Colon (tissue), 2 donors: ENCODE measurements around the gene NPAS3.

ENCODE experiments used
- FAIRE-seq: peaks from 2 replicates; lab custom pipeline; 2012; peaks lifted over from hg19 to GRCh38; lab: Jason Lieb, UNC
- donor health status: control.
- donor health status: control.

The NPAS3 gene

DNA sequence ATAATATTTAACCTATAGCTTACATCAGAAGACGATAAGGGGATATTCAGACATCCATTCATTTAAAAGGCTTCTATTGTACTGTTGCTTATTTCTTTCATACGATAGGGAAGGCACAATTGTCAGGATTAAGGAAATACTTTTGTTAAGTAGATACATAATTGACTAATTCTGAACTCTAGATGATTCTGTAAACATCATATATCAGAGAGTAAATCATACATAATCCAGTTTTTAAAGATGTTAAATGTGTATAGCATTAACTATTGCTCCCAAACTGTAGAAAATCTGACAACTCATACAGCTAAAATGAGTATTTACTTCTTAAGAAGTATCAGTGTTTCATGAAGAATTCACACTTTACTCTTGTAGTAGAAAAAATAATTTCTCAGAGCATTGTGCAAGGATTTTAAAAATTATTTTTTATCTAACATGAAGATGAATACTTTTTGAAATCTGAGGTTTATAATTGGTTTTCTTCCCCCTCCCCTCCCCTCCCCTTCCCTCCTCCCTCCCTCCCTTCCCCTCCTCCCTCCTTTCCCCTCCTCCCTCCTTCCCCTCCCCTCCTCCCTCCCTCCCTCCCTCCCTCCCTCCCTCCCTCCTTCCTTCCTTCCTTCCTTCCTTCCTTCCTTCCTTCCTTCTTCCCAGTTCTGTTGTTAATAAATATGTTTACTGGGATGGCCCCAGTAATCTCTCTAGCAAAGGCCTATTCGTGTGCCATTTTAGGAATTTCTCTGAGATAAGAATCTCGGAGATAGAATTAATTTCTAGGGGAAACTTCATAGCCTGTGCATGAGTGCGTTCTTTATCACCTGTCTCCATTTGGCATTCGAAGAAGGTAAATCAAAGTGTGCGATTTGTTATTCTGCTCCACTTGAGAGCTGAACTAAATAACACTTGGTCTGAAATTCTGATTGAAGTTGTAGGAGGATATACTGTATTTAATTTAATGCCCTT is 2.3 kb downstream of the NPAS3 start:
- FAIRE-seq = no peak

DNA sequence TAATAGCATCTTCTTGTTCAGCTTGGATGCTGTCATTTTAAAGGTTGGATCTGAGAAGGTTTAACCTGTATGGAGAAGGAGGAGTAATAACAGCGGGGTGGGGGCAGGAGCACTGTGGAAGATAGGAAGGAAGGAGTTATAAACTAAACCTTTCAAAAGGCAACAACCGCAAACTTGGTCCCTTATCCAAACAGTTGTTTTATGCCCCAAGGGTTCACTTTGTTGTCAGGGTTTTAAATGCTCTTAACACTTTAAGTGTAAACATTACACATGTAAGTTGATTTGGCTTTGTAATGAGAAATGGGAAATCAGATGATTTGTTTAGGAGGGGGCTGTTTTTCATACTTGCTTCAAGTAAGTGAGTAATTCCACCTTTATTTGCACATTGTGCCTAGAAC is 3.0 kb downstream of the NPAS3 start:
- no peak for FAIRE-seq

DNA sequence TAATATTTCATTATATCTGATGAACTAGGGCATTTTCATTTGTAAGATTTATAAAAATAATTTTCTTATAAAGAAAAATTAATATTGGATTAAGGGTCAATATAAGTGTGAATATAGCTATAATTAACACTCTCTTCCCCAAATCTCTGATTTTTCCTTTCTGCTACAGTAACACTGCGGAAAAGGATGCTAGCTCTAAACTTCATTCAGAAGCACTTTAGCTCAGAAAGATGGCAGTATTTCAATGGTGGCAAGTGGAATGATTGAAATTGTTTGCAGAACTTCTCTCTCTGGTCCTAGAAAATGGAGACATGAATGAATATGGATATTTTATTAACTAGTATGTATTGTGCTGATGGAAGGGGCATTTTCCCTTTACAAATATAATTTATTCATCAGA is 8.4 kb downstream of the NPAS3 start:
- no peak for FAIRE-seq

DNA sequence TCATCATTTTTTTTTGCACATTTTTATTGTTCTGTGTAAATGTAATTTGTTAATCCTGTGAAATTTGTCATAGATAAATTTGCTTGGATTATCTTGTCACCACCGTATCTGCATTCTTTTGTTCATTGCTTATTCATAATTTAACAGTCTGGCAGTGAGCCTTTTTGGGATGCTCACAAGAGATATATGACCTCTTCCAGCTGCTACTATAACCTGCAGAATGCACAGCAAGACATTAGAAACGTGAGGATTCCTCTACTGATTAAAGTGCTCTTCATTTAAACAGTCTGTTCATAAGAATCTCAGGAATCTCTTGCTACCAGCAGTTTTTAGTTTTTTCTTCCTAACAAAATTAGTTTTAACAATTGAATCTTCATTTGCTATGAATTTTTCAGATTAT is 9.1 kb downstream of the NPAS3 start:
- no peak for FAIRE-seq

DNA sequence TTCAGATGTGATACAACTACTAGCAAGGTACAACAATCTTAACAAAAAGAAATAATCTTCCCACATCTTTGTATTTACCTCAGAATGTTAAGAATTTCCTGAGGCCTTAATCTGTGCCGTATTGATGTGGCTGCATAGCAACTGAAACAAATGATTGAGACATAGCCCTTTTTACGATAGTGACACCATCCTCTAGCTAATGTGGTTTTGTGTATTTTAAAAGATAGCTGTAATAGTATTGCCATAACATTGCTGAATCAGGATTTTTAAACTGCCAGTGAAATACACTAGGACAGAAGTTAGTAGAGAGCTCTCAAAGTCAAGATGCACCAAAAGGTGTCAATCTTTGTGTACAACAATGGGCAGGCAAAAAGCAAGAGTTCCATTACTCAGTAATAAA is 11.9 kb downstream of the NPAS3 start:
- FAIRE-seq = no peak

DNA sequence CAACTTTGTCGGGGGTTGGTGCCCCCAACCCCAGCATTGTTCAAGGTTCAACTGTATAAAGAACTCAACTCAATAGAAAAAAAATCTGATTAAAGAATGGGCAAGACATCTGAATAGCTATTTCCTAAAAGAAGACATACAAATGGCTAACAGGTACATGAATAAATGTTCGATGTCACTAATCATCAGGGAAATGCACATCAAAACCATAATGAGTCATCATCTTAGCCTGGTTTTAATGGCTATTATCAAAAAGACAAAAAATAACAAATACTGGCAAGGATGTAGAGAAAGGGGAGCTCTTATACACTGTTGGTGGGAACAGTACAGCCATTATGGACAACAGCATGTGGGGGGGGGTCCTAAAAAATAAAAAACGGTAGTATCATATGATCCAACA is 28.7 kb downstream of the NPAS3 start:
- no peak for FAIRE-seq

DNA sequence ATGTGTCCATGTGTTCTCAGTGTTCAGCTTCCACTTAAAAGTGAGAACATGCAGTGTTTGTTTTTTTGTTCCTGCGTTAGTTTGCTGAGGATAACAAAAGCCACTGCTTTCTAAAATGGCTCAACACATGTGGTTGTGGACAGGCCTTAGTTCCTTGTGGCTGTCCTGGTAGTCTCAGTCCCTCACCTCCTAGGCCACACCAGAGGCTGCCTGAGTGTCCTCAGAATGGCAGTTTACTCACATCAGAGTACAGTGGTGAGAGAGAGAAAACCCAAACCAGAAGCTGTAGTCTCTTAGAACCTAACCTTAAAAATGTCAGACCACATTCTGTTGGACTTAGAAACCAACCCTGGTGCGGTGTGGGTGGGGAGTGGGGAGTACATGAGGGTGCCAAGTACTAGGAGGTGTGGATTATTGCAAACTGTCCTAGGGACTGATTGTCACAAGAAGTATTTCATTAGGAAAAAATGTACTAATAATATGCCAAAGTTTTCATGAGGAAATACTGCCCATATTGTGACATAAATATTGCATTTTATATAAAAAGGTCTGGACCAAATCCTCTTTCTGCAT is 30.4 kb downstream of the NPAS3 start:
- FAIRE-seq = no peak

DNA sequence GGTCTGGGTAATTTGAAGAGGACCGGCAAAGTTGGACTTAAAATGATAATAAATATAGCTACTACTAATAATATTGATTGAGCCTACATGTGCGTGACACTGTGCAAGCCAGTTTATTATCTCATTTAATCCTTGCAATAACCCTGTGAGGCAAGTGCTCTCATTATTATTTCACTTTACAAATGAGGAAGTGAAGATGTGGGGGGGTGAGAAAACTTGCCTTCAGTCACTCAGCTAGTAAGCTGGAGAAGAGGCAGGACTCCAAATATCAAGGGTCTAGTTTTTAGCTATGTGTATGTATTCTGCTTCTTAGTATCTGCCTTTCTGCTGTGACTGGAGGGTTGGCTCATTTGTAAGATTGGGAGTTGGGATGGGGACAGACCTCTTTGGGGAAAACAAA is 39.2 kb downstream of the NPAS3 start:
- FAIRE-seq = no peak

DNA sequence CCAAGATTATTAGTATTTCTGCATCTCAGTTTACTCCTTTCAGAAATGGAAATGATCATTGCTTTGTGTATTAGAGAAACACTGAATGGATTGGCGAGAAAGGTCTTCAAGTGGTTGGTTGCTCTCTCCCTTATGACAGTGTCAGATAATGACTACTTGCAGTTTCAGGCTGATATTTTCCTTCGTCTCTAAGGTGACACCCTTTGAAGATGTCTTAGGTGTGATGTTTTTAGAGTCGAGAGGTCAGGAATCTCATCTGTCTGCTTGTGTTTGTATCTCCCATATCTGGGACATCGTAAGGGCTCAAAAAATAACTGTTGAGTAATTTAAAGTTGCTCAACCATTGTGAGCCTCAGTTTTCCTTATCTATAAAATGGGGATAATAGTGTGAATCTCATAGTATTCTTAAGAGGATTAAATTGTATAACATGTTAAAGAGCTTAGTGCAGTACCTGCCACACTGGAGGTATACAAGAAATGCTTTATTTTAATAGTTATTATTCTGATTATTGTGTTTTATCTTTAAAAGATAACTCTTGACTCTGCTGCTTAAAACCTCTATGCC is 40.1 kb downstream of the NPAS3 start:
- no peak for FAIRE-seq

DNA sequence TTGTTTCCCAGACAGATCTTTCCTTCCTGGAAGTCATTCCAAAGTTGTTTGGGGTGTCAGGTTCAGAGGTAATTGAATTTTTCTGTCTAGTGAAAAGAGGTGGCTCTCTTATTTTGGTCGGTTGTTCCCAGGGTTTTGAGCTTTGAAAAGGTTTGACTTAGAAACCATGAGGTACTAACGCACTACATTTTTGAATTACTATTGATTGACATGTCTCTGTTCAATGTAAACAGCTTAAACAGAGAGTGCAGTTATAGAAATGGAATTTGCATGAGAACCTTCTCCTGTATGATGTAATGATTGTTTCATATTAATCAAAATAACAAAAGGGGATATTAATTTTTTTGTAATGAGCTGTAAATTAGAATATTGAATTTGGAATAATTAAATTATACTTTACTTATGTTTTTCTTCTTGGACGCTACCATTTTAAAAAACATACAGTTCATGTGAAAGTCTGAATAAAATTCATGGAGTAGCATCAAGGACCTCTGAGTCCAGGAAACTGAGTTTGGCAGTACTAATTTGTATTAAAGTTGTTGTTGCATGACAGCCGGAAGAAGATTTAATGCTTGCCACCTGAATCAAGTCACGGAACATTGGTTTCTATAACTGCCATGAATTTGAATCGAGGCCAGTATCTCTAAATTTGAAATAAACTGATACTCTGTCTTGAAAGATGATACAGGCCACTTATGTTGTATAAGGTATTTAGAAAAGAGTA is 41.7 kb downstream of the NPAS3 start:
- no peak for FAIRE-seq

DNA sequence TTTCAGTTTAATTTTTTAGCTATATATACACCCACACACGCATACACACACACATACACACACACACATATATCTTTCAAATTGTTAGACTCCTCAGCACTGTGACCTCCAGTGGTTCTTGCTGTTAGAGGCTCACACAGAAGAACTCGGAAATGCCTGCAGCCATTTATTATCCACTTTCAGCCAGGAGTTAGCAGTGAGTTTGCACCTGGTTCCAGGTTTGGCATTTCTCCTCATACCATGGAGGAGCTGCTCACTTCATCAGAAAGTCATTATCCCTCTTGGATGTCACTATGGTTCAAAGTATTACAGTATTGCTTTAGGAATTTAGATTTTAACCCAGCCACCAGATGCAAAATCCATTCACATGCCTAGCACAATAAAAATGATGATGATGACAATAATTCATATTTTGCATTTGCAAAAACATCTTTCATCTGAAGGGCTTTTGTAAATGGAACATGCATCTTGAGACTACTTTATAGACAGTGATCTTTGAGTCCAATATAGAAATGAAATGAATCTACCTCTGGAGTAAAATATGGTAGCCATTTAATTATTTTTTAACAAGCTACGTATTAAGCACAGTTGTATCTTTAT is 42.3 kb downstream of the NPAS3 start:
- FAIRE-seq = no peak

DNA sequence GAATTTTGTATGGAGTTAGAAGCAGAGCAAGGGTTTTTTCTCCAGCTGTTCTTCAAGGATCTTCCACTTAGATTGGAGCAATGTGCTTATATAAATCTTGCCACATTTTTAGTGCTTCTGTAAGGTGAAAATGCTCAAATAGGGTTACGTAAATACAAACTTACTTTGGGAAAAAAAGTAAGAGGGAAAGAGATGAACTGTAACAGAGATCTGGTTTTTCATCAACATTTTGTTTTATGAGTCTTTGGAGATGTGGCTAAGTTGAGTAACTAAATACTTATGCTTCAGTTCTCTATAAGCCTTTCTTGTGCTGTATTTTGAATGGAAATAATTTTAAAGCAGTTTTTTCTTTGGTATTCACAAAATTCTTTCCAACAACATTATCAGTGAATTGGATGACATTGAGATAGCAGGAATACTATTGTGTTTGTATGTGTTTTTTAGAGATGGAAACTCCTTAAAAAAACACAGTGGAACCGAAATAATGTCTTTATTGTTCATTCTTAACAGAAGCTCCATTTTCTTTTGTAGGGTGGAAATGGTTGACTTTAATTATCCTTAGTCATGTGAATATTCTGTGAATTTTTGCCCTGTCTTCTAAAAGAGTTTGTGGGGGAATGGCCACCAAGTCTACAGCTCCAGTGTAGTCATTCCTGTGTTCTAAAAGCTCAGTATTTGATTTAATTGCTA is 45.7 kb downstream of the NPAS3 start:
- FAIRE-seq = no peak

DNA sequence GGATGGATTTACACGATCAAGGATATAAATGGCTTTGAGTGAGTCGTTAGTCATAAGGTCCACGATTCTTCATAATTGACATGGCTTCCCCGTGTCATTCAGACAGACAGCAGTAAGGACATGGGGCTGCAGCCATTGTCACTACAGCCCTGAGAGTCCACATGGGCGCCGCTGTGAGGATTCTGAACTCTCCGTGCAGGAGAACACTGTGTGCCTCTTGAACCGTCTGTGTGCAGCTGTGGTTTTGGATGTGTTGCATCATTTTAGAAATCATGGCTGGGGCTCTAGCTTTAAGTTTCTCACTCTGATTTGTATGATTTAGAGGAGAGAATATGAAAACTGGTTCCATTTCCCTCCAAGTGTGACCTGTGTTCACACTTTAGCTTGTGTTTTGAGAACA is 47.2 kb downstream of the NPAS3 start:
- FAIRE-seq = no peak

DNA sequence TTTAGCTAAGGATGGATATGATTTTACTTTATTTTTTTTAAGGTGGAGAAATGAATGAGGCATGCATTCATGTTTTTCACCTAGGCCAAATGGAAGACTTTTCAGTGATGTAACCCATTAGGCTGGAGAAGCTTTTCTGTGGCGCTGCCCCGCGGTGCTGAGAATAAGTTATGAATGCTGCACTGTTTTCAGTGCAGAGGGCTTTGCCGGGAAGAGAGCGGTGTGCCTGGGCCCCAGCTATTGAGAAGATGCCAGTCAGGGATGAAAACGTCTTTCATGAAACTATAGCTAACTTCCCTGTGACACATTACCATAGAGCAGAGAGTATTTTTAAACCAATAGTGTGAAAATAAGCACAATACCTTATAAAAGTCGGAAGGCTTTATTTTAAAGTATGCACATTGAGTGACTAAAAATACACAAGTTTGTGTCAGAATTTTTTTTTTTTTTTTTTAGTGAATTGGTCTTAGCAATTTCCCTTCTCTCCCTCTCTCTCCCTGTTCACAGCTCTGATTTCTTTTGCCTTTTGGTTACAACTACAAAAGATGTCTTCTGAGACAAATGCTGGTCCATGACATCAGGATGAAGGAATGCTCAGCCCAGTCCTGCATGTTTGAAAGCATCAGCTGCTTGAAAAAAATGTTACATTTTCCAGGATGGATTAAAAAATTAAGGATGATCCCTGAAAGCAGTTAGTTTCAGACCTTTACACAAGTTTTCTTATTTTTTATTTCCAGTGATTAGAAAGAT is 48.3 kb downstream of the NPAS3 start:
- no peak for FAIRE-seq

DNA sequence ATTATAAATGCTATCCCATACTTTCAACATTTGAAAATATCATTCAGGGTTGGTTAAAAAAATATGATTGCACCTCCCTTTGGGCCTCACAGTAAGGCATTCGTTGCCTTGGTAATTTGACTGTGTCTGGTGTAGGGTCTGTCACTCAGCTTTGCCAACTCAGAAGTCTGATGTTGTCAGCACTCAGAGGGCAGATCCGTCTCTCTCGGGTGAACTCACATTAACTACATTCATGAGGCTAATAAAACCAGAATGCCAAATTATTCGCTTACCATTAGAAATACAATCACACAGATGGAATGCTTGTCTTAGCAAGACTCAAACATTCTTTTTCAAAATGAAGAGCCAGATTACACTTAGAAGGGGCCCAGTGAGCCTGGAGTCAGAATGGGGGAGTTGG is 53.0 kb downstream of the NPAS3 start:
- no peak for FAIRE-seq

DNA sequence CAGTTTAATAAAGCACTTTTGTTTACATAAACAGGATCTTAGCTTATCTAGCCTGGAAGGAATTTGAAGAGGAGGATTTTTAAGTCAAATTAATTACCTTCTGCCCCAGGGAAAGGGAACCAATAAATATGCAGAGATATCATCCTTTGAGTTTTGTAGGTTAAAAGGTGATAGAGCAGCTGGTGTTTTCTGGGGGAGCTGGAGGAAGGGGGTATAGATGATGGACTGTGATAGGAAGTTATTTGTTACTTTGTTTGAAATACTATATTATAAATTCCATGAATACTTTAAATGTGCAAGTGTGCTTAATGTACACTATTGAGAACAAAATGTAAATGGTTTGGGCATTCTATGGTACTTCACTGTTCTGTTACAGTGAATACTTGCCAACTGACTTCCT is 55.2 kb downstream of the NPAS3 start:
- FAIRE-seq = no peak

DNA sequence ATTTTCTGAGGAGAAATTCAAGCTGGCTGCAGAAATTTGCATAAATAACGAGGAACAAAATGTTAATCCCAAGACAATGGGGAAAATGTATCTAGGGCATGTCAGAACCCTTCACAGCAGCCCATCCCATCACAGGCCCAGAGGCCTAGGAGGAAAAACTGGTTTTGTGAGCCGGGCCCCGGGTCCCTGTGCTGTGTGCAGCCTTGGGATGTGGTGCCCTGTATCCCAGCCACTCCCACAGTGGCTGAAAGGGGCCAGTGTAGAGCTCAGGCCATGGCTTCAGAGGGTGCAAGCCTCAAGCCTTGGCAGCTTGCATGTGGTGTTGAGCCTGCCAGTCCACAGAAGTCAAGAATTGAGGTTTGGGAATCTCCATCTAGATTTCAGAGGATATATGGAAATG is 57.7 kb downstream of the NPAS3 start:
- FAIRE-seq = no peak

DNA sequence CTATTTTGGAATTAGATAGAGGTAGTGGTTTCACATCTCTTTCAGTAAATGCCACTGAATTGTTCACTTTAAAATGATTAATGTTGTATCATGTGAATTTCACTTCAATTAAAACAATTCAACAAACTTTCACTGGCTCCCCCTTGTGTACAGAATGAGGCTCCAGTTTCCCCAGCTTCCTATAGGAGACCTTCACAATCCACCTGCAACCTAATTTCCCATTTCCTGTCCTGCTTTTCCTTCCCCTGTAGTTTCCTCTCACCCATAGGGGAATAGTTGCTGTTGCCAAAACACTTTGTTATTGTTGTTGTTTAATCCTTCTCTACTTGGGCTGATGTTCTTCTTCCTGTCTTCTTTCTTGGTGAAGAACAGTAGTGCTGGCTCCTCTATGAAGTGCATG is 59.8 kb downstream of the NPAS3 start:
- no peak for FAIRE-seq

DNA sequence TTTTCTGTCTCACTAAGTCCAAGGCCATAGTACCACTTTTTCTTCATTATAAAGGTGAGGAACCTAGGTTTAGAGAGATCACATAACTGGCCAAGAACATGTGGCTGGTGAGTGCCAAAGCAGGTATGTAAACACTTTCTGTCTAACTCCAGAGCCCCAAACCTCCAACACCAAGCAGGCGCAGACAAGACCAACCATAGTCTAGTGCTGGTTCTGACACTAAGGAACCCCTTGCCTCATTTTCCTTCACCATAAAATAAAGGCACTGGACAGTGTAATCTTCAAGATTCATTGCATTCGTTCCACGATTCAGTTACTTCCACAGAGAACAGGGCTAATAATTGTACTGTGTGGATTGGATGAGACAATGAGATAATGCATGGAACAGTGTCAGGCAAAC is 71.0 kb downstream of the NPAS3 start:
- no peak for FAIRE-seq

DNA sequence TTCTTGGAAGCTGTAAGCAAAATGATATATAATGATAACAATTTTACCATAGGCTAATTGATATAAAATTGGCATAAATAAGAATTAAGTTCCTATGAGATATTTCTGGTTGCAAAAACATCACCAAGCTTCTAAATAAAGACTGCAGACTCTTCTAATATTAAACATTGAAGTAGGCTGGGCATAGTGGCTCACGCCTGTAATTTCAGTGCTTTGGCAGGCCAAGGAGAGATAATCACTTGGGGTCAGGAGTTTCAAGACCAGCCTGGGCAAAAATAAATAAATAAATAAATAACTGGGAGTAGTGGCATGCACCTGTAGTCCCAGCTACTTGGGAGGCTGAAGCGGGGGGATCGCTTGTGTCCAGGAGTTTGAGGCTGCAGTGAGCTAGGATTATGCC is 71.8 kb downstream of the NPAS3 start:
- no peak for FAIRE-seq

DNA sequence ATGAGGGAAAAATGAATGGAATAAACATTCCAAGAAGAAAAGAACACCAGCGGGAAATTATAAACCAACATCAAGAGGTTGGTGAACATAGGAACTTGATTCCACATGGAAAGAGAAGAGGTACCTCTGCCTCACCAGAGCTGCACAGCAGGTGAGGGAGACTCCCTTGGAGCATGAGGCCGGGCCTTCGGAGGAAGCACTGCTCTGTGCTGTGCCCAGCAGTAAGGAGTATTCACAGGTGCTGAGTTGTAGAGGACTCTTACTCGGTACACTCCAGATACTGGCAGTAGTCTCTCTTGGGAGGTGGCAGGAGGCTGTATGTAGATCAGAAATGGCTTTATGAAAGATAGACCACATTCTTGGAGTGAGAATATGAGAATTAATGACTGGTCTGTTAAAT is 76.0 kb downstream of the NPAS3 start:
- no peak for FAIRE-seq
